ENCODE measurements around the gene SYNRG. TPM values are rescaled to one million over a fixed set of nuclear protein-coding genes. Genes with fewer than 3 reads are reported as not detected.

SYNRG gene
- total and polyA plus RNA-seq, 2 of the 13 experiments (the other 11 are each of a cell fraction or from before 2014, with no cell fraction given): 7.3 to 8.7 TPM

GRCh38 chr17:37510056-37510455 is 99.2 kb downstream of the SYNRG start (continued):
- TF ChIP-seq, protein P1, sequence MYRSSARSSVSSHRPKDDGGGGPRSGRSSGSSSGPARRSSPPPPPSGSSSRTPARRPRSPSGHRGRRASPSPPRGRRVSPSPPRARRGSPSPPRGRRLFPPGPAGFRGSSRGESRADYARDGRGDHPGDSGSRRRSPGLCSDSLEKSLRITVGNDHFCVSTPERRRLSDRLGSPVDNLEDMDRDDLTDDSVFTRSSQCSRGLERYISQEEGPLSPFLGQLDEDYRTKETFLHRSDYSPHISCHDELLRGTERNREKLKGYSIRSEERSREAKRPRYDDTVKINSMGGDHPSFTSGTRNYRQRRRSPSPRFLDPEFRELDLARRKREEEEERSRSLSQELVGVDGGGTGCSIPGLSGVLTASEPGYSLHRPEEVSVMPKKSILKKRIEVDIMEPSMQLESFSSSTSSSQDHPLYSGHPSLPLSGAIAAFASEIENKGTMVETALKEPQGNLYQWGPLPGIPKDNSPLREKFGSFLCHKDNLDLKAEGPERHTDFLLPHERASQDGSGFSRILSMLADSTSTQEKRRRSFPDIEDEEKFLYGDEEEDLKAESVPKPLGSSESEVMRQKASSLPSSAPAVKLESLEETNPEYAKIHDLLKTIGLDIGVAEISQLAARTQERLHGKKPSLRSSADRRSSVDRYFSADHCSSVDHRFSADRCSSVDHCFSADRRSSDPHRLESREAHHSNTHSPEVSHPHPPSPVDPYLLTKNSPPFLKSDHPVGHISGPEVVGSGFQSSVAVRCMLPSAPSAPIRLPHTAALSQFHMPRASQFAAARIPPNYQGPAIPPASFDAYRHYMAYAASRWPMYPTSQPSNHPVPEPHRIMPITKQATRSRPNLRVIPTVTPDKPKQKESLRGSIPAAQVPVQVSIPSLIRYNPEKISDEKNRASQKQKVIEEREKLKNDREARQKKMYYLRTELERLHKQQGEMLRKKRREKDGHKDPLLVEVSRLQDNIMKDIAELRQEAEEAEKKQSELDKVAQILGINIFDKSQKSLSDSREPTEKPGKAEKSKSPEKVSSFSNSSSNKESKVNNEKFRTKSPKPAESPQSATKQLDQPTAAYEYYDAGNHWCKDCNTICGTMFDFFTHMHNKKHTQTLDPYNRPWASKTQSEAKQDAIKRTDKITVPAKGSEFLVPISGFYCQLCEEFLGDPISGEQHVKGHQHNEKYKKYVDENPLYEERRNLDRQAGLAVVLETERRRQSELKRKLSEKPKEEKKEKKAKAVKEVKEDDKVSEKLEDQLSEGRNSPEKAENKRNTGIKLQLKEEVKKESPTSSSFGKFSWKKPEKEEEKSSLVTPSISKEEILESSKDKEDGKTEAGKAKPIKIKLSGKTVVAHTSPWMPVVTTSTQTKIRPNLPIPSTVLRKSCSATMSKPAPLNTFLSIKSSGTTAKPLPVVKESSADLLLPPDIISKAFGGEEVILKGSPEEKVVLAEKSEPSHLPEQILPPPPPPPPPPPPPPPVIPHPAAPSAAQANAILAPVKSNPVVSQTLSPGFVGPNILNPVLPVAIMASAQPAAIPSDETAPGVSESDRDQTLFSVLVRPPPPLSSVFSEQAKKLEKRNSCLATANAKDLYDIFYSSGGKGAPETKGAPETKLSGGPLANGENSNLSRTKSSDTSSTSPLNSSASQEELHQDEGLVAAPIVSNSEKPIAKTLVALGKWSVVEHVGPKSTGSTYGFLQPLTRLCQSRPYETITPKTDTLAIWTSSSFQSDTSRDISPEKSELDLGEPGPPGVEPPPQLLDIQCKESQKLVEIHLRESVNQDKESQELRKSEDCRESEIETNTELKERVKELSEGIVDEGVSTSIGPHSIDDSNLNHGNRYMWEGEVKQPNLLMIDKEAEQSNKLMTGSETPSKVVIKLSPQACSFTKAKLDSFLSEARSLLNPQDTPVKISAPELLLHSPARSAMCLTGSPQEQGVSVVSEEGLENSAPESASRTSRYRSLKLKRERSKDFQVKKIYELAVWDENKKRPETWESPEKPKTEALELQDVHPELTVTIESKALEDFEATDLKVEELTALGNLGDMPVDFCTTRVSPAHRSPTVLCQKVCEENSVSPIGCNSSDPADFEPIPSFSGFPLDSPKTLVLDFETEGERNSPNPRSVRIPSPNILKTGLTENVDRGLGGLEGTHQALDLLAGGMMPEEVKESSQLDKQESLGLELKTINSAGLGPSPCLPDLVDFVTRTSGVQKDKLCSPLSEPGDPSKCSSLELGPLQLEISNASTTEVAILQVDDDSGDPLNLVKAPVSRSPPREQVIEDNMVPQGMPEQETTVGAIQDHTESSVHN (CRISPR knock-in tag; IDR thresholded peaks at IDR 0.05): no peak
- no peak for TF ChIP-seq KDM5B (CRISPR knock-in tag; IDR thresholded peaks at IDR 0.05; ENCODE audit: borderline replicate concordance)
- TF ChIP-seq RBM22 (optimal IDR thresholded peaks at IDR 0.05; ENCODE audit: low read length): peak; percentile 57
- TF ChIP-seq ZEB1 (IDR thresholded peaks at IDR 0.05; ENCODE audit: insufficient replicate concordance, low read depth): no peak
- no peak for TF ChIP-seq ZNF749 (CRISPR knock-in tag; IDR thresholded peaks at IDR 0.05; ENCODE audit: borderline replicate concordance)
- TF ChIP-seq ZNF260 (CRISPR knock-in tag; IDR thresholded peaks at IDR 0.05; ENCODE audit: borderline replicate concordance, low read depth): no peak
- no peak for TF ChIP-seq MZF1 (CRISPR knock-in tag; IDR thresholded peaks at IDR 0.05; ENCODE audit: borderline replicate concordance)
- TF ChIP-seq ZKSCAN8 (CRISPR knock-in tag; IDR thresholded peaks at IDR 0.05; ENCODE audit: borderline replicate concordance): no peak
- no peak for TF ChIP-seq ELF3 (CRISPR knock-in tag; IDR thresholded peaks at IDR 0.05)
- peak; percentile 49 for TF ChIP-seq AGO2 (optimal IDR thresholded peaks at IDR 0.05; ENCODE audit: low read depth, low read length)
- TF ChIP-seq ZNF687 (CRISPR knock-in tag; IDR thresholded peaks at IDR 0.05): peak; percentile 18; the same call in 1 of the 2 replicates

Measured in HepG2 (cell line).